Stimulated activated CD4-positive, alpha-beta T cell treated with anti-CD3 and anti-CD28 coated beads, Interleukin-4, amount 100 ng/mL, for 1 hour (primary cell): Measurements from ENCODE around the gene CRK.
"Not testable (repeated sequence)": the region's sequence is repeated elsewhere in the genome, so short reads cannot be mapped to it uniquely, and the experiment has no call there.

ENCODE experiments used
- DNase-seq: peaks from one replicate; pipeline ENCODE4 v3.0.0-alpha.2; 2020

Gene CRK

GRCh38 chr17:1420163-1420562, 35.9 kb downstream of the CRK start:
- no peak for DNase-seq

GRCh38 chr17:1418476-1418875, 37.6 kb downstream of the CRK start:
- DNase-seq = not testable (repeated sequence)

GRCh38 chr17:1416414-1416813, 39.6 kb downstream of the CRK start:
- DNase-seq = no peak

GRCh38 chr17:1414634-1415033, 41.4 kb downstream of the CRK start:
- no peak for DNase-seq

GRCh38 chr17:1414001-1414574, 41.9 kb downstream of the CRK start:
- no peak for DNase-seq

- DNase-seq = no peak
These were observed 42.7 kb downstream of the CRK start for GRCh38 chr17:1413281-1413791.

GRCh38 chr17:1412185-1413110, 43.6 kb downstream of the CRK start:
- DNase-seq = no peak

GRCh38 chr17:1402262-1402586, 53.8 kb downstream of the CRK start:
- no peak for DNase-seq

GRCh38 chr17:1399679-1400512, 56.1 kb downstream of the CRK start, which contains the start of gene YWHAE:
Gene YWHAE, minus strand, starts transcription at chr17:1400222. Its CDS starts 112 bp downstream, at chr17:1400110.
- peak; percentile 98 for DNase-seq

- DNase-seq = peak; percentile 66
These were observed 56.9 kb downstream of the CRK start for GRCh38 chr17:1398931-1399678.

- no peak for DNase-seq
These were observed 58.0 kb downstream of the CRK start for GRCh38 chr17:1398028-1398427.

GRCh38 chr17:1395876-1396665, 60.0 kb downstream of the CRK start:
- not testable (repeated sequence) for DNase-seq

- DNase-seq = no peak
These were observed 64.5 kb downstream of the CRK start for GRCh38 chr17:1391577-1391976.

- DNase-seq = no peak
These were observed 65.3 kb downstream of the CRK start for GRCh38 chr17:1390432-1391367.

- not testable (repeated sequence) for DNase-seq
These were observed 68.4 kb downstream of the CRK start for GRCh38 chr17:1387490-1388227.

- not testable (repeated sequence) for DNase-seq
These were observed 69.3 kb downstream of the CRK start for GRCh38 chr17:1386675-1387190.

GRCh38 chr17:1386265-1386664, 69.8 kb downstream of the CRK start:
- DNase-seq = no peak

GRCh38 chr17:1385861-1386260, 70.2 kb downstream of the CRK start:
- no peak for DNase-seq

- DNase-seq = no peak
These were observed 71.1 kb downstream of the CRK start for GRCh38 chr17:1384905-1385435.
